ENCODE data around the gene ZNF311.
"Not testable (repeated sequence)": the region's sequence is repeated elsewhere in the genome, so short reads cannot be mapped to it uniquely, and the experiment has no call there.

Gene ZNF311

GRCh38 chr6:28953039-28953584 is 52.0 kb downstream of the ZNF311 start:
- peak; percentile 78 for DNase-seq

- DNase-seq, result not testable (repeated sequence)
Observed at GRCh38 chr6:28949656-28950195, 55.4 kb downstream of the ZNF311 start.

GRCh38 chr6:28948782-28949486 is 56.2 kb downstream of the ZNF311 start:
- DNase-seq, result no peak

- DNase-seq, result no peak
Observed at GRCh38 chr6:28947831-28948270, 57.3 kb downstream of the ZNF311 start.

GRCh38 chr6:28947067-28947765 is 57.9 kb downstream of the ZNF311 start:
- DNase-seq, result no peak

GRCh38 chr6:28945349-28945748 is 59.8 kb downstream of the ZNF311 start:
- DNase-seq, result no peak

Measured in fibroblast of skin of scalp (primary cell).